AG09319 (cell line): Measurements from ENCODE around the gene TESMIN.

ENCODE experiments used
- DNase-seq: peaks from one replicate; pipeline ENCODE4 v3.0.0-alpha.2; 2010; ENCODE audit warnings: low read depth; ENCODE audit errors: extremely low read depth
- TF ChIP-seq, protein P1 (sequence below): IDR thresholded peaks from 2 replicates; pipeline ENCODE4 v1.5.1; 2011; ENCODE audit warnings: low read depth, mild to moderate bottlenecking, inconsistent platforms, low read length, moderate library complexity

Gene TESMIN, protein sequence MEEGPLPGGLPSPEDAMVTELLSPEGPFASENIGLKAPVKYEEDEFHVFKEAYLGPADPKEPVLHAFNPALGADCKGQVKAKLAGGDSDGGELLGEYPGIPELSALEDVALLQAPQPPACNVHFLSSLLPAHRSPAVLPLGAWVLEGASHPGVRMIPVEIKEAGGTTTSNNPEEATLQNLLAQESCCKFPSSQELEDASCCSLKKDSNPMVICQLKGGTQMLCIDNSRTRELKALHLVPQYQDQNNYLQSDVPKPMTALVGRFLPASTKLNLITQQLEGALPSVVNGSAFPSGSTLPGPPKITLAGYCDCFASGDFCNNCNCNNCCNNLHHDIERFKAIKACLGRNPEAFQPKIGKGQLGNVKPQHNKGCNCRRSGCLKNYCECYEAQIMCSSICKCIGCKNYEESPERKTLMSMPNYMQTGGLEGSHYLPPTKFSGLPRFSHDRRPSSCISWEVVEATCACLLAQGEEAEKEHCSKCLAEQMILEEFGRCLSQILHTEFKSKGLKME

DNA sequence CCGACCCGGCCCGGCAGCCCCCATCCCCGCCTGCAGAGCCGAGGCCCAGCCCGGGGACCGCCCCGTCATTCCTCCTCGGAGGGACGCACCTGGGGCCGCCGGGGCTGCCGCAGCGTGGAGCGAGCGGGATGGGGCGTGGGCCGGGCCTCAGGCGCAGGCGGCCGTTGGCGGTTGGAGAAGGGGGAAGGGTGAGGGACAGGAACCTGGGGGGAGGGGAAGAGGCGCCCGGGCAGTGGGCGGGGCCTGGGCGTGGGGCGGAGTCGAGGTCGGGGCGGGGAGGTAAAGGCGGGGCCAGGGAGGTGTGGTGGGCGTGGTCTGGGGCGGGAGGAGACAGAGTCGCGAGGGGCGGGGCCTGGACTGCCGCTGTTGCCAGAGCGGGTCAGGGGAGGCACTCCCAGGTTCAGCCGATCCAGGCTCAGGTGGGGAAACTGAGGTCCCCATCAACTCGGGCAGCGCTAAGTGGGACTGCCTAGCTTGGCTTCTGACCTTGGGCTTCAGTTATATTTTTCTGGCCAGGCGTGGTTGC is at the start of gene TESMIN:
Gene TESMIN (minus strand): TSS at position 190 of the 526 bp plus-strand sequence. CDS start 860 bp downstream, outside the sequence.
- peak; percentile 20 for DNase-seq
- TF ChIP-seq, protein P1, sequence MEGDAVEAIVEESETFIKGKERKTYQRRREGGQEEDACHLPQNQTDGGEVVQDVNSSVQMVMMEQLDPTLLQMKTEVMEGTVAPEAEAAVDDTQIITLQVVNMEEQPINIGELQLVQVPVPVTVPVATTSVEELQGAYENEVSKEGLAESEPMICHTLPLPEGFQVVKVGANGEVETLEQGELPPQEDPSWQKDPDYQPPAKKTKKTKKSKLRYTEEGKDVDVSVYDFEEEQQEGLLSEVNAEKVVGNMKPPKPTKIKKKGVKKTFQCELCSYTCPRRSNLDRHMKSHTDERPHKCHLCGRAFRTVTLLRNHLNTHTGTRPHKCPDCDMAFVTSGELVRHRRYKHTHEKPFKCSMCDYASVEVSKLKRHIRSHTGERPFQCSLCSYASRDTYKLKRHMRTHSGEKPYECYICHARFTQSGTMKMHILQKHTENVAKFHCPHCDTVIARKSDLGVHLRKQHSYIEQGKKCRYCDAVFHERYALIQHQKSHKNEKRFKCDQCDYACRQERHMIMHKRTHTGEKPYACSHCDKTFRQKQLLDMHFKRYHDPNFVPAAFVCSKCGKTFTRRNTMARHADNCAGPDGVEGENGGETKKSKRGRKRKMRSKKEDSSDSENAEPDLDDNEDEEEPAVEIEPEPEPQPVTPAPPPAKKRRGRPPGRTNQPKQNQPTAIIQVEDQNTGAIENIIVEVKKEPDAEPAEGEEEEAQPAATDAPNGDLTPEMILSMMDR, result no peak

DNA sequence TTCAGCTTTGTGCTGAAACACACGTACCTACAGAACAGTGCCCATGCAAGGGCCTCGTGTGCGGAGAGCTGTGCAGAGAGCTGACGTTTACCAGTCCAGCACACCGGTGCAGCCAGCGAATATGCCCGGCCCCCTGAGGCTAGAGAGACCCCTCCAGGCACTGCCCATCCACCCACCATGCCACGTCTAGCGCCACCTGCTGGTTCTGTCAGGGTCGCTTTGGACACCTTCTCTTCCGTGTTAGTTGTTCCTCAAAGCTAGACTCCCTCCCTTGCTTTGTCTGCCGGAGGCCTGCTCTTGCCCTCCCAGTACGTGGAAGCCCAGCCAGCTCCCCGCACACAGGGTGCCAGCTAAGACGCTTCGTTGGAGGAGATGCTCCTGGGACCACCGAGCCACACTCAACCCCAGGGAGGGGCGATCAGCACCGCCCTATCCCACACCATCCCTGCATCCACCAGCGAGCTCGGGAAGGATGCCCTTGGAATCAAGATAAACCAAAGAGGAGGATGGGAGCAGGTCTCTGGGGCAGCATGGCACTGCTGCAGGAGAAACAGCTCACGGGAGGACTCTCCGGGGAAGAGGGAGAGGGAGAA is 47.0 kb upstream of the TESMIN start:
- no peak for DNase-seq
- TF ChIP-seq, protein P1, result peak; percentile 64

DNA sequence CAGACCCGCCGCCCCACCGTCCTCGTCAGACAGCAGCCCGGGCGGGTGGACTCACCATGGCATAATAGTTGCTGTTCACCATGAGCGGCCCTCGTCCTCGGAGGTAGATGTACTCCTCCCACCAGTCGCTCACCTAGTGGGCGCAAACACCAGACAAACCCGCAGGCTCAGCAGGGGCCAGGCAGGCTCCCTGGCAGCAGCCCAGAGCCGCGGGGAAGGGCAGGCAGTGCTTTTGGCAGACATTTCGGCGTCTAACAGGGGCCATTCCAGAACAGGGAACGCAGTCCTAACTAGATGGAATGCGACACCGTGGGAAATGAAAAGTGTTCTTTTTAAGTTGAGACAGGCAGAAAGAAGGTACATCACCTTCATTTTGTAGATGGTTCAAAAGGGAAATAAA is 45.5 kb upstream of the TESMIN start:
- TF ChIP-seq, protein P1, result no peak

DNA sequence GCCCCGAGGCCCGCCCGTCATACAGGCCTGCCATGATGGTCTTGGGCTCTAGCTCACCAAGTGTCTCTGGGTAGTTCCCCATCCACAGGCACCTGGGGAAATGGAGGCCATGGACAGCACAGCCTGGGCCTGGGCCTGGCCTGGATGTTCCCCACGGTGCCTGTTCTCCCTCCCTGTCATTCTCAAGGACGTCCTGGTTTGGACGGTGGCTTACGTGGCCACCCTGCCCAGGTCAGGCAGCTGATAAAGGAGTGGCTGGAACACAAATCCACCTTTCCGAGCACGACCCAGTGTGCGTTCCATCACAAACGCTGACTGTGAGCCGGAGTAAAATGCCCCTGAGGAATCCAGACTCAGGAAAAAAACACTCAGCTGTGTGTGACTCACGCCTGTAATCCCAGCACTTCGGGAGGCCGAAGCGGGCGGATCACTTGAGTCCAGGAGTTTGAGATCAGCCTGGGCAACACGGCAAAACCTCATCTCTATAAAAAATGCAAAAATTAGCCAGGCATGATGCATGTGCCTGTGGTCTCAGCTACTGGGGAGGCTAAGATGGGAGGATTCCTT is 41.2 kb upstream of the TESMIN start:
- TF ChIP-seq, protein P1, result no peak
- DNase-seq, result no peak

More for the DNA sequence above, 45.5 kb upstream of the TESMIN start:
- no peak for DNase-seq

DNA sequence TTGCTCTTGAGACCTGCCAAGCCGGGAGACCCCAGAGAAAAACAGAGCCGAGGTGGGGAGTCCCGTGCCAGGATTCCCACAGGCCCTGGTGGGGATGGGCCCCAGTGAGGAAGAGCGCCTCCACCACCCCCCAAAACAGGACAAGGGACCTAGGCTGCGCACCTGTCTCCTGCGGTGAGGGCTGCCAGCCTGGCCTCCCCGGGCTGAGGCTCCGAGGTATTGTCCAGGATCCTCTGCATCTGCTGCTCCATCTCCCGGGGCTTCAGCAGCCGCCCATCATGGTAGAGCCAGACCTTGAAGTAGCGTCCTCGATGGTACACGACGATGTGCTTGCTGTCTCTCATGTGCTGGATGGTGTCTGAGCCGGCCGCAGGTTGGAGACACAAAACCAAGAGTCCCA is 33.3 kb upstream of the TESMIN start:
- no peak for DNase-seq
- TF ChIP-seq, protein P1, result no peak

DNA sequence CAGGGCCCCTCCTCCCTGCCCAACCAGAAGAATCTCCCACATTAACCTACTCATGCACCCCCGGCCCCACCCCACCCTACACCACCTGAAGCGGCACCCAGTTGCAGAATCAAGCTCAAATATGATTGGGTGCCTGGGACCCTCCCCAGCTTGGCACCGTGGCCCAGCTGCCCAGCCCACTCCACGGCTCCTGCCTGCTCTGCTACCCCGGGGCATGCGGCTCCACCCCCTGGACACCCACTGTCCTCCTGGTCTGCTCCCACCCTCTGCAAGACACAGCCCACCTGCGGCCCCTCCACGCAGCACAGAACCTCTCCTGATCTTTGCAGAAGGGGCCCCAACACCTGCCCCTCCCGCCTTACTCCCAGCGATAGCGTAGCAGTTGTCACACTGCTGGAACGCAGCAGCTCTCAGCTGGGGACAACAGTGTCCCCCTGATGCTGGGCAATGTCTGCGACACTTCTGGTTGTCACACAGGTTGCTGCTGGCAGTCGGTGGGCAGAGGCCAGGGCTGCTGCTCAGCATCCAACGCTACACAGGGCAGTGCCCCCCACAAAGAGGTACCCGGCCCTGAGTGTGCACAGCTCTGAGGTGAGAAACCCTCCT is 32.0 kb upstream of the TESMIN start:
- TF ChIP-seq, protein P1, result no peak
- DNase-seq, result no peak
